GM12864 (cell line): Measurements from ENCODE around the gene KCNQ5.

Experiments used
- DNase-seq: peaks from one replicate; pipeline ENCODE4 v3.0.0-alpha.2; 2011; ENCODE audit warnings: low read depth
- H3K4me3 ChIP-seq: 2 replicates; pipeline ENCODE4 v1.5.1; 2011; ENCODE audit warnings: mild to moderate bottlenecking, low read depth, low read length, control low read depth
- CTCF ChIP-seq: IDR thresholded peaks from 2 replicates; pipeline ENCODE4 v1.5.1; 2011; ENCODE audit warnings: low read depth, mild to moderate bottlenecking, moderate library complexity, low read length, control low read depth, inconsistent platforms; ENCODE audit errors: missing control alignments

Gene KCNQ5

GRCh38 chr6:73042892-73043291 is 421.0 kb downstream of the KCNQ5 start:
- H3K4me3 ChIP-seq: no peak overlapping the region
- DNase-seq: no peak
- TF ChIP-seq CTCF: no peak

- no peak overlapping the region for H3K4me3 ChIP-seq
- TF ChIP-seq CTCF: no peak
- DNase-seq: no peak
These were observed 421.6 kb downstream of the KCNQ5 start for GRCh38 chr6:73043446-73043845.

GRCh38 chr6:73045609-73046008 is 423.7 kb downstream of the KCNQ5 start:
- no peak for TF ChIP-seq CTCF
- H3K4me3 ChIP-seq: no peak overlapping the region
- DNase-seq: no peak

- no peak for TF ChIP-seq CTCF
- DNase-seq: no peak
These were observed 425.9 kb downstream of the KCNQ5 start for GRCh38 chr6:73047801-73048200.

GRCh38 chr6:73049971-73050594 is 428.2 kb downstream of the KCNQ5 start:
- TF ChIP-seq CTCF: no peak
- no peak for DNase-seq
- no peak overlapping the region for H3K4me3 ChIP-seq

More at GRCh38 chr6:73047801-73048200, 425.9 kb downstream of the KCNQ5 start:
- H3K4me3 ChIP-seq: no peak overlapping the region

- no peak for DNase-seq
- H3K4me3 ChIP-seq: no peak overlapping the region
- TF ChIP-seq CTCF: no peak
These were observed 428.8 kb downstream of the KCNQ5 start for GRCh38 chr6:73050706-73051105.

GRCh38 chr6:73051147-73051546 is 429.3 kb downstream of the KCNQ5 start:
- H3K4me3 ChIP-seq: no peak overlapping the region
- no peak for DNase-seq
- no peak for TF ChIP-seq CTCF
